Kidney glomerular epithelial cell (primary cell): ENCODE results near the gene NFKB1.
A peak's percentile ranks its signal among the peaks of the same experiment; 100 is the strongest.

ENCODE experiments used
- DNase-seq: peaks from one replicate; lab custom pipeline; 2025; lab: John Stamatoyannopoulos, UW

The NFKB1 gene

DNA sequence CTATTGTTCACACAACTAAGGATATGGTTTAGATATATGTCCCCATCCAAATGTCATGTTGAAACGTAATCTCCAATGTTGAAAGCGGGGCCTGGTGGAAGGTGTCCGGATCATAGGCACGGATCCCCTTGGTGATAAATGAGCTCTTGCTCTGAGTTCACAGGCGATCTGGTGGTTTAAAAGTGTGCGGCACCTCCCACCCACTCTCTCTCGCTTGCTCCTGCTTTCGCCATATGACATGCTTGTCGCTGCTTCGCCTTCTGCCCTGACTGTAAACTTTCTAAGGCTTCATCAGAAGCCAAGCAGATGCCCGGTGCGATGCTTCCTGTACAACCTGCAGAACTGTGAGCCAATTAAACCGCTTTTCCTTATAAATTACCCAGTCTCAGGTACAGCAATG, 128.5 kb downstream of the NFKB1 start:
- DNase-seq: no peak

DNA sequence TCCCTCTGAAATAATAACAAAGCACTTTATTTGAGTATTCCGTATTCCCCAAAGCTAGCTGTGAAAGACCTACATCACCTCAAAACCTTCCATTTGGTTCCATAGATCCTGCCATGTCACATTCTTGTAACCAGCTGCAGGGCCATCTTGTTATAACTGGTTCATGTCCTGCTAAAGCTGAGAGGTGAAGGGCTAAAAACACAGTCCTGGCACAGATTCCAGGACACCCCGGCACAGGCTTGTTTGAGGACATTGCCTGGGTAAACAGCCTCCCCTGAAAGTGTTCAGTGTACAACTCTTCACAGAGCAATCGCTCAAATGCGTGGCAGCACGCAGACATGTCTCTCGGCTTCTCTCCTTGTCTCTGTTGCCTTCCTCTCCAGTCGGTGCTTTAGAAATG, 130.5 kb downstream of the NFKB1 start:
- no peak for DNase-seq

DNA sequence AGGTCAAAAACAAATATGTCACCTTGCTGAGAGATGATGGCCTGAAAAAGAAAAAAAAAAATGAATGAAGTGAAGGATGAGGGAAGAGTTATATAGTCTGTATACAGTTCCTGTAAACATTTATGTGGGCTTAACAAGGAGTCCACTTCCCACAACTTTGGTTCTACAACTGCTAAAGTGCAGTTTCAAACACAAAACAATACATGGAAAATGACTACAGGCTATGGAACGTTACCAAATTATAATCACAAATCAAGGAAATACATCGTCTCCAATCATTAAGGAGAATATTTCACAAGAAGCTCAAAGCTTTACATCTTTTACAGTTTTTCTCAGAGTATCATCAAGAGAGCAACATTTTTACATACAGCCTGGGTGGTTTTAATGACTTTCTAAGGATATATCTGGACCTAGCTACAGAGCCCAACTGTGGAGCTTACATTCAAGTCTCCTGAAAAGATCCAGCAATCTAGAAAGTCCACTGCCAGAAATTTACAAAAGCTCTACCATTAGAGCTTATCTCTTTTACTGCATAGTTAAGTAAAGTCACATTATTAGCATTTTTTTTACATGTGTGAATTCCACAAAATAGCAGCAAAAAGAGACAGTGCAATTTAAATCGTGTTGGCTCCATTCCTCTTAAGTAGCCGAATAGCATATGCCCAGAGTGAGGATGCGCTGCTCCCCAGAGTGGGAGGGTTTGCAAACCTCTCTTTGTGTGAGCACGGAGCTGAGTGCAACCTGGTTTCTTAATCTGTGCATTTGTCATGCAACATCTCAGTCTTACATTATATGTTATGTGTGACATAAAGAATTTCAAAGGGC, 131.3 kb downstream of the NFKB1 start:
- DNase-seq: no peak

DNA sequence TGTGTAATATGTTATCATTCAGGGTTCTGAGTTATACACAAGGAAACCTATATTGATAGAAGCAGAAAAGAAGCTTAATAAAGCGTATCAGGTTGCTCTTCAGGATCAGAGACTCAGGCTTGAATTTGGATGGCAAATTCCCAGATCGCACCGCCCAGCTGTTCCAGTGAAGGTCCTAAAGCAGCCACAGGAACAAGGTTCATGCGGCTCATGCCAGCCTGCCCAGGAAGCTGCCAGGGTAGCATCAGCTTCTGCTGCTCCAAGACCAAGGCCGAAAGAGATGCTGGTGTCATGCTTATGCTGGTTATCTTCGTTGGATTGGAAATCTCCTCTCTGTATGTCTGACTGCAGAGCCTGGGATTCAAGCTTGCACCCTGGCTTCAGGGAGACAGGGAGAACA, 131.9 kb downstream of the NFKB1 start:
- no peak for DNase-seq

DNA sequence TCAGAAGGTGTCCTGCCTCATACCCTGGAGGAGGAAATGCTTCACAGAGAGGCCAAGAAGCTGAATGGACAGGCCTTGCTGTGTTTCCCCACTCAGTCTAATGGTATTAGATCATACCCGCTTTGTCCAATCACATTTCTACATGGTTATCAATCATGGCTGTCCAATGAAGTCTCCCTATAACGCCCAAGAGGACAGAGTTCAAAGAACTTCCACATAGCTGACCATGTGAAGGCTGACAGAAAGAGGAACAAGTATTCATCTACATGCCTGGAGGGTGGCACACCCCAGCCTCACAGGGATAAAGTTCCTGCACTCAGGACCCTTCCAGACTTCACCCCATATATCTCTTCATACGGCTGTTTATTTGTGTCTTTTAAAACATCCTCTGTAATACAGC, 136.2 kb downstream of the NFKB1 start:
- DNase-seq: no peak

DNA sequence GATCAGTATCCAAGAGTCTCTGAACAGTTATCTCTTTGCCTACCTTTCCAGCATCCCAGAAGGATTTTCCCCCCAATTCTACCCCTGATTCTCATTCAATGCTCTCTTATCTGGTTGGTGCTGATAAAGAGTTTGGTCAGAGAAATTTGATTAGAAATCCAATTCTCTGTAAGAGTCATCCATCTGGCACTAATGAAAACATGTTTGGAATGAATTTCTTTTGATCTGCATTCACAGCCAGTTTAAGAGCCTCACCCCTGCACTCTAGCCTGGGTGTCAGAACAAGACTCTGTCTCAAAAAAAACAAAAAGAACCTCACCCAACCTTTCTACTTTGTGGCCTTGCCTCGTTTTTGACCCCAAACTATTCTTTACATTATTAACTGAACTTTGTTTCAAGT, 137.5 kb downstream of the NFKB1 start:
- DNase-seq: no peak

DNA sequence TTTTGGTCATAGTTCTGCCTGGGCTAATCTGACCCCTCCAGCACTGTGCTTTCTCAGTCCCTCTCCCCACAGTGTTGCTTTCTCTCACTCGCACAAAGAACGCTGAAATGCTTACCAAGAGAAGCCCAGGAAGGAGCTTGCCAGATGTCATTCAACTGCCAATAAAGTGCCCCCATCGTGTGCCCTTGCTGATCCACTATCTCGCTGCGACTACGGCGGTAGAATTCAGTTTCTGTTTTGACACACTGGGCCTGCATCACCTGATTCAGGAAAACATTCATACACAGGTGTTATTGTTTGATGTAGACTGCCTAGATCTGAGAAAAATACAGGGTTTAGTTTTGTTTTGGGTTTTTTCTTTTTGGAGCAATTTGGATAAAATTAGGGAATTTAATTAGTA, 138.4 kb downstream of the NFKB1 start:
- DNase-seq: no peak

DNA sequence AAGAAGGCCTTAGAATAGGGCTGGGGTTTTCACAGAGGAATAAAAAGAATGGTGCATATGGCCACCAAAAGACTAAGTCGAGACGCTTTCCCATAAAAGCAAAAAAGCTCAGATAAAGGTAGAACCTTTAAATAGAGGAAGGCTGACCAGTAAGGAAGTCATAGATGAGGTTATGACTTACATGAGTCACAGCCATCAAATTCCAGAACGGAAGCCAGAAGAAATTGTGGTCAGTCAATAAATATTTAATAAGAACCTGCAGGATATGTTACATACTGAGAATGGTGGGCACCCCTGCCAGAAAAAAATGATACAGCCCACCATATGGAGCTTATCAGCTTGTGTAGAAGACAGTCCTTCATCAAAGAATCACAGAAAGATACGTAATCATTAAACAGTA, 139.5 kb downstream of the NFKB1 start:
- no peak for DNase-seq

DNA sequence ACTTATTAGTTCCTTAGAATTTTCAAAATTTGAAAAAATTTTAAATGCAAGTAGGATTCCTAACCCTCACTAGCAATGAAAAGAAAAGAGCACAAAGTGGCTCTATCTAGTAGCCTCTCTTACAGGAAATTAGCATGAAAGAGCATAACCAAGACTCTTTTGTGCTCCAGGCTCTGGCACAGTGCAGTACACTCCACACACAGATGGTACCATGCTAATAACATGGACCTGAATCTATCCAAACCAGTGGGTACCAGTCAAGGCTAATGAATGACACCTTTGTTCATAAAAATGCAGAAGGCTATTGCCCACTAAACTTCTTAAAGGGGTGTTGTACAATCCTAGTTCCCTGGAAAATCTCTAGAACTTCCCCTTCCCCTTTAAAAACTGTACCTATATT, 140.6 kb downstream of the NFKB1 start:
- no peak for DNase-seq

DNA sequence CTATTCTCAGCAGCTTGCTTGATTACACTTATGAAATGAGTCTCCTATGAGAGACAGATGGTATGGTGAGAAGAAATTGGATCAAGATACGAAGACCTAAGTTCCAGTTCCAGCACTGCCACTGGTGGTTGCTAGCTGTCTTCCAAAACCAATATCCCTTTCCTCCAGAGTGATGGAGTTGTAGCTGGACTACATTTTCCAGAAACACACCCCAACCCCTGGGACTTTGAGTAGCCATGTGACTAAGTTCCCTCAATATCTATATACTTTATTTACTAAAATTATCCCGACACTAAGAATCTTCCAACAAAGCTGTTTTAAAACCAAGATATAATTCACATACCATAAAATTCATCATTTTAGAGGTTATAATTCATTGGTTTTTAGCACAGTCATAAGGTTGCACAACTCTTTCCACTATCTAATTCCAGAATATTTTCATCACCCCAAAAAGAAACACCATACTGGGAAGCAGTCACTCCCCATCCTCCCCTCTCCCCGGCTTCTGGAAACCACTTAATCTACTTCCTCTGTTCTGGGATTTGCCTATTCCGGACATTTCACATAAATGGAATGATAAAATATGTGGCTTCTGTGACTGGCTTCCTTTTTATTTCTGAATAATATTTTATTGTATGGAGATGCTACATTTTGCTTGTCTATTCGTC, 141.6 kb downstream of the NFKB1 start:
- DNase-seq: no peak

DNA sequence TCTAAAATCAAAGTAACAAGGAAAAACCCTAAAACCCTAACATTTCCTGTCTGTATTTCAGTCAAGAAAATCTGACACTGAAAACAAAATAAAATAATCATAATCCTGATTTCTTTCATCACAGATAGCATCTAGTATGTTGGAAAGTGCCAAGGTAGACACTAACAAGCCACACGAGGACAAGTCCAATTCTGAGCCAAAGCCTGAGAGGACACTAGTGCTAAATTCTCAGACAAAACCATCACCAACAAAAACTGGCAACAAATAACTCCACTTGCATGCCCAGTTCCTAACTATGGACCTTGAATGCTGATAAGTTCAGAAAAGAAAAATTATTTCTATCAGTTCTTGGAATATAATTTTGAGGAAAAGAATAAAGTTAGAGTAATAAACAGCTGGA, 146.0 kb downstream of the NFKB1 start:
- DNase-seq: no peak

DNA sequence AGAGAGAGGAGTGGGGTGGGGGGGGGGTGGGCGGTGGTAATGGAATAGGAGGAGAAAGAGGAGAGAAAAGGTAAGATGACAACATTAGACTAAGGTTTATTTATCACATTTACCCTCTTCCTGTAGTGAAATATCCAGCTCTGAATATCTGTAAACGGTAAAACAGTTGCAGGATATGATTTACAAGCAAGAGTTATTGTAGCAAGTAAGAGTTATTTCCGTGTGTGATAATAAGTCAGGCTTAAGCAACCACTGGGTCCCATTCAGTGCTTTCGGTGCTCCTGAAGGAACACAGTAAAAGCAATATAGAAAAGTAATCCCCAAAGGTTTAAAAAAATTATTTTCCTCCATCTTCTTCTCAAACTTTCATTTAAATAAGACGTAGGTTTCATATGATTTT, 156.0 kb downstream of the NFKB1 start:
- no peak for DNase-seq

DNA sequence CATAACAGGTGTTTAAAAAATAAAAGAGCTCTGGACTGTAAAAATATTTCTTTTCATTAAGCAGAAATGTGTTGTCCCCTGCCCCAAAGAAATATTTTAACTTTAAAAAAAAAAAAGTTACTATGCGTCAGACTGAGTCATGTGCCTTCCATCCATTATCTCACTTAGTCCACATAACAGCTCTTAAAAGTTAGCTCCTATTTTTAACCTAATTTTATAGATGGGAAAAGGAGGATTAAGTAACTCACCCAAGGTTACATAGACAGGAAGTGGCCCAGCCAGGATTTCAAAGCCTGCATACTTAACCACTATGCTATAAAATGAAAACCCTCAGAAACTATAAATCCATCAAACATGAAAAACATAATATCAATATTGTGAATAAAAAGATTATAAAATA, 161.9 kb downstream of the NFKB1 start:
- peak; percentile 15 for DNase-seq

DNA sequence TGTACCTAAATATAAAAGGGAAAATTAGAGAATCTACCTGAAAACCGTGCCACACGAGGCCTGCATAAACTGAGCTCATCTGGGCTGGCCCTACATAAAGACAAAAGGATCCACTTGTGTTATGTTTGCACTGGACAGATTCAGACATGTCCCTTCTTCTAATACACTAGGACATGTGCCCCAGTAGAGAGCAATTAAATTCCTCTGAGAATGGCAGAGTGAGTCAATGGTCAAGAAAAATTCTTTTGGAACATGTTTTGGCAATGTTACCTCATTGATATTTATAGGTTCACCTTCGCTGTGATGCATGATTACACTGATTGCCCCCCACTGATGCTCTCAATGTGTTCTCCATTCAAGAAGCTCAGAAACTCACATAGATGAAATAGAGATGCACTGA, 164.4 kb downstream of the NFKB1 start:
- no peak for DNase-seq
